Measurements from ENCODE around the gene SGPL1. TPM values are rescaled to one million over a fixed set of nuclear protein-coding genes. Genes with fewer than 3 reads are reported as not detected.
"Not testable (repeated sequence)": the region's sequence is repeated elsewhere in the genome, so short reads cannot be mapped to it uniquely, and the experiment has no call there.

SGPL1 gene, protein sequence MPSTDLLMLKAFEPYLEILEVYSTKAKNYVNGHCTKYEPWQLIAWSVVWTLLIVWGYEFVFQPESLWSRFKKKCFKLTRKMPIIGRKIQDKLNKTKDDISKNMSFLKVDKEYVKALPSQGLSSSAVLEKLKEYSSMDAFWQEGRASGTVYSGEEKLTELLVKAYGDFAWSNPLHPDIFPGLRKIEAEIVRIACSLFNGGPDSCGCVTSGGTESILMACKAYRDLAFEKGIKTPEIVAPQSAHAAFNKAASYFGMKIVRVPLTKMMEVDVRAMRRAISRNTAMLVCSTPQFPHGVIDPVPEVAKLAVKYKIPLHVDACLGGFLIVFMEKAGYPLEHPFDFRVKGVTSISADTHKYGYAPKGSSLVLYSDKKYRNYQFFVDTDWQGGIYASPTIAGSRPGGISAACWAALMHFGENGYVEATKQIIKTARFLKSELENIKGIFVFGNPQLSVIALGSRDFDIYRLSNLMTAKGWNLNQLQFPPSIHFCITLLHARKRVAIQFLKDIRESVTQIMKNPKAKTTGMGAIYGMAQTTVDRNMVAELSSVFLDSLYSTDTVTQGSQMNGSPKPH
- total RNA-seq = 94.0 and 98.9 TPM in 2 replicates

DNA sequence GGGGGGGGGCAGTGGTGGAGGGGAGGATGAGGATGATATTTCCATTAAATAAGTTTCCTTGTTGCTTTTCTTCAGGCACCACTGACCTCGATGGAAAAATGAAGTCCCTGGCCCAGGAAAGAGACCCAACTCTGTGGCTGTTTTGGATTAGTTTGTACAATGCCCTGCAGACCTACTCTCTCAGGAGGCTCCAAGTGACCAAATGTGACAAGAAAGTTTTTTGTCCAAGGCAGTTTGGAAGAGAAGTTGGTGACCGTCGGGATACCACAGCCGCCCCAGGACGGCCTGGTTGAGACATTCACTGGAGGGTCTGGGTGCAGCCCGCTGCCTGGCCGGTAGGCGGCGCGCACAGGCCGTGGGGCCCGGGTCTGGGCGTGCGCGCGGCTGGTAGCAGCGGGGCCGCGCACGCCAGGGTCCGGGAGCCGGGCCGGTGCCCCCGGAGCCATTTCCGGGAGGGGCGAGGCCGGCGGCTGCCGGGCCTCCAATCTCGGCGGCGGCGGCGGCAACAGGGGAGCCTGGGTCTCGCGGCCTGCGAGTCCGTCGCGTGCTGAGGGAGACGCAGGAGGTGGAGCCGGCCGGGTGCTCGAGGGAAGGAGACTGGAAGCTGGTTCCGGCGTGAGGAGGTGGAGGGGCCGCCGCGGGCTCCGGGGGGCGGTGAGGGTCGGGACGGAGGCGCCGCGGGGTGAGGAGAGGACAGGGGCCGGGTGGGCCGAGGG is at the start of gene SGPL1:
Gene SGPL1, plus strand, starts transcription at position 445 of the 716 bp plus-strand sequence. CDS start 906 bp downstream, outside the sequence.
- Mint-ChIP-seq H3K4me1 (peaks cover 26% of the 10 kb centered on the region), H3K36me3 (ENCODE audit: low read depth) (peaks cover 30% of the 10 kb centered on the region), H3K9me3 (no peaks in the 10 kb centered on the region), H3K27ac (peak within 1 kb of the TSS; percentile 90), H3K4me3 (peak within 1 kb of the TSS; percentile 97), H3K27me3 (no peaks in the 10 kb centered on the region)
- peak; percentile 96 for DNase-seq
- intact Hi-C loops (cut with micrococcal nuclease) = loop anchor here (1.0 to 5.0 kb wide), 4 partner anchors 18 to 265 kb away; no protein-coding TSS in a partner anchor

DNA sequence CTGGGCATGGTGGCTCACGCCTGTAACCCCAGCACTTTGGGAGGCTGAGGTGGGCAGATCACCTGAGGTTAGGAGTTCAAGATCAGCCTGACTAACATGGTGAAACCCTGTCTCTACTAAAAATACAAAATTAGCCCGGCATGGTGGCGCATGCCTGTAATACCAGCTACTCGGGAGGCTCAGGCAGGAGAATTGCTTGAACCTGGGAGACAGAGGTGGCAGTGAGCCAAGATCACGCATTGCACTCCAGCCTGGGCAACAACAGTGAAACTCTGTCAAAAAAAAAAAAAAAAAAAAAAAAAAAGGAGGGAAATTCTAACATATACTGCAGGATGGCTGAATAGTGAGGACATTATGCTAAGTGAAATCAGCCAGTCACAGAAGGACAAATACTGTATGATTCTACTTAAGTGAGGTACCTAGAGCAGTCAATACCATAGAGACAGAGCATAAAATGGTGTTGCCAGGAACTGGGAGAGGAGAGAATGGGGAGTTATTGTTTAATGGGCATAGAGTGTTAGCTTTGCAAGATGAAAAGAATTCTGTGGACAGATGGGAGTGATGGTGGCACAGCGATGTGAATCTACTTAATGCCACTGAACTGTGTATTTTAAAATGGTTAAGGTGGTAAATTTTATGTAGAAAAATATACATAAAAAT is 47.6 kb upstream of the SGPL1 start:
- H3K36me3 Mint-ChIP-seq (ENCODE audit: low read depth); H3K4me3 Mint-ChIP-seq; DNase-seq; H3K27me3 Mint-ChIP-seq; H3K9me3 Mint-ChIP-seq; intact Hi-C loops (cut with micrococcal nuclease); H3K27ac Mint-ChIP-seq; H3K4me1 Mint-ChIP-seq: not testable (repeated sequence)

DNA sequence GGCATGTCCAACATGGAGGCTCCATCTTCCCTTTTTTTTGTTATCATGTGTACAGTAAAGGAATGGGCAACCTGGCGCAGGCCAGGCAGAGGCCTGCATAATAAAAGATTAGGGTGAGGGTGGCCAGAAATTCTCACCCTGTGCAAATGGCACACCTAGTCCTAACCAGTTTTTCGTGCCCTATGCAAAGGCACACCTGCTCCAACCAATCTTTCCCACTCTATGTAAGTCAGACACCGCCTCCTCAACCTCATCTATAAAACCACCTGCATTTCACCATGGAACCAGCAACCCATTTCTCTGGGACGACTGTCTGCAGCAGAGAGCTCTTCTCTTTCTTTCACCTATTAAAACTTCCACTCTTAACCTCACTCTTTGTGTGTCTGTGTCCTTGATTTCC is 46.6 kb upstream of the SGPL1 start:
- peaks cover 6% of the 10 kb centered on the region for H3K9me3 Mint-ChIP-seq
- no peak overlapping the region for H3K27ac Mint-ChIP-seq
- intact Hi-C loops (cut with micrococcal nuclease) = no loop called here
- H3K4me1 Mint-ChIP-seq = no peaks in the 10 kb centered on the region
- no peak overlapping the region for H3K4me3 Mint-ChIP-seq
- no peak for DNase-seq
- peaks cover 7% of the 10 kb centered on the region for H3K27me3 Mint-ChIP-seq
- H3K36me3 Mint-ChIP-seq (ENCODE audit: low read depth) = no peaks in the 10 kb centered on the region

DNA sequence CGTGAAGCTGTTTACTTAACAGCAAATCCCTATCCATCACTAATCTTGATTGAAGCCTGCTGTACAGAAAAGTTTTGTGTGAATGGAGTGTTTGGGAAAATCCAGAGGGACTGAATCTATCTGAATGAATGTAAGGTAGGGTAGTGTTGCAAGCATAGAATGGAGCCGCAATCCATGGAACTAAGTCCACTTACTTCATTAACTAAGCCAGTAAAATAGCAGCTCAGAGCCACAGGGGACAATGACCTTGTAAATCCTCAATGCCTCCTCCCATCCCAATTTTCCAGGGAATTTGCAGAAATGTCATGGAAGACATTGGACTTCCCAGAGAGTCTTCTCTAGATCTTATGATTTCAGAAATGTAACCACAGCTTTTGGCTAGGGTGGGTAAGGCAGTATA is 45.7 kb upstream of the SGPL1 start:
- H3K27ac Mint-ChIP-seq = no peak overlapping the region
- H3K36me3 Mint-ChIP-seq (ENCODE audit: low read depth) = no peaks in the 10 kb centered on the region
- H3K9me3 Mint-ChIP-seq = peaks cover 6% of the 10 kb centered on the region
- no peak overlapping the region for H3K4me3 Mint-ChIP-seq
- H3K4me1 Mint-ChIP-seq = no peaks in the 10 kb centered on the region
- peaks cover 7% of the 10 kb centered on the region for H3K27me3 Mint-ChIP-seq
- intact Hi-C loops (cut with micrococcal nuclease) = no loop called here
- no peak for DNase-seq

DNA sequence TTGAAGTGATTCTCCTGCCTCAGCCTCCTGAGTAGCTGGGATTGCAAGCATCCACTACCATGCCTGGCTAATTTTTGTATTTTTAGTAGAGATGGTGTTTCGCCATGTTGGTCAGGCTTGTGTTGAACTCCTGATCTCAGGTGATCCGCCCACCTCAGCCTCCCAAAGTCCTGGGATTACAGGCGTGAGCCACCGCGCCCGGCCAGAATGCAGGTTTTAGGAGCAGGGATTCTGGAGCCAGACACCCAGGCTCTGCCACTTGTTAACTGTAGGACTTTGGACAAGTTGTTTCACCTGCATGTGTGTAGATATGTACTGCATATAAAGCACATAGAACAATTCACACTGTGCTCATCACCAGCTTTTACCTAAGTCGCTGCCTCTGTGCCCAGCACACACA is 45.2 kb upstream of the SGPL1 start:
- H3K27ac Mint-ChIP-seq; DNase-seq; H3K27me3 Mint-ChIP-seq; H3K36me3 Mint-ChIP-seq (ENCODE audit: low read depth); H3K4me1 Mint-ChIP-seq; H3K9me3 Mint-ChIP-seq; intact Hi-C loops (cut with micrococcal nuclease); H3K4me3 Mint-ChIP-seq: not testable (repeated sequence)

DNA sequence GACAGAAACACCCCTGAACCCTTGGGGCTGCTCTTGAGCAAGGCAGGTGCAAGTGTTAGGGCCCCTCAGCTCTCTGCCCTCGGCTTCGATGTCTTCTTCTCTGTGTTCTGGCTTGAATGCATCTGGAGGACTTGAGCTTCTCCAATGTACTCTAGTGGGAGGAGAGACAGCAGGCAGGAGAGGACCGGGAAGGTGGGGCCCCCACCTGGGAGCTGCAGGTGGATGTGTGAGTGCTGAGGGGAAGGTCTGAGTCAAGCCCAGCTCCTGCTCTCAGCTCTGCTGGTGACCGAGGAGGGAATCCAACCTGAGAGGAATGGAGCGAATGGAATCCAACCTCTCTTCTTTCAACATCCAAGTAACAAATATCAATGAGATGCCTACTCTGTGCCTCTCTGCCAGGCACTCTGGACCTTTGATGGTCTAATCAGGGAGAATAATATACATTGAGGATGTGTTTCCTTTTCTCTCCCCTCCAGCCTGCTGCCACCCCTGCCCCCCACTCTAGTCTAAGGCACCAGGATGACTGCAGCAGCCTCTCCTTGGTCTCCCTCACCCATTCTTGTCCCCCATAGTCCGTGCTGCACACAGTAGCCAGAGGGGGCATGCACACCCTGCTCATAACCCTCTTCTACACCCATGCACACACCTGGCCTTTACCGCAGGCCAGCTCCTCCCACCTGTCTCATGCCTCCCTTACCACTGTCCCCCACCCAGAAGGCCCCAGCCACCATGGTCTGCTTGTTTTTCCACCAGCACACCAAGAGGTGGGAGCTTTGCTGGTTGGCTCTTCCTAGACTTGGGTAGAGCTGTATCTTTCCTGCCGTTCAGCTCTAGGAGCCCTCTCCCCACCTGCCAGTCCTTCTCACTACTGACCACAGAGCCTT is 44.2 kb upstream of the SGPL1 start:
- no peak overlapping the region for H3K27ac Mint-ChIP-seq
- DNase-seq = no peak
- peaks cover 4% of the 10 kb centered on the region for H3K9me3 Mint-ChIP-seq
- intact Hi-C loops (cut with micrococcal nuclease) = no loop called here
- no peaks in the 10 kb centered on the region for H3K4me1 Mint-ChIP-seq
- no peaks in the 10 kb centered on the region for H3K36me3 Mint-ChIP-seq (ENCODE audit: low read depth)
- H3K27me3 Mint-ChIP-seq = peaks cover 6% of the 10 kb centered on the region
- H3K4me3 Mint-ChIP-seq = no peak overlapping the region

DNA sequence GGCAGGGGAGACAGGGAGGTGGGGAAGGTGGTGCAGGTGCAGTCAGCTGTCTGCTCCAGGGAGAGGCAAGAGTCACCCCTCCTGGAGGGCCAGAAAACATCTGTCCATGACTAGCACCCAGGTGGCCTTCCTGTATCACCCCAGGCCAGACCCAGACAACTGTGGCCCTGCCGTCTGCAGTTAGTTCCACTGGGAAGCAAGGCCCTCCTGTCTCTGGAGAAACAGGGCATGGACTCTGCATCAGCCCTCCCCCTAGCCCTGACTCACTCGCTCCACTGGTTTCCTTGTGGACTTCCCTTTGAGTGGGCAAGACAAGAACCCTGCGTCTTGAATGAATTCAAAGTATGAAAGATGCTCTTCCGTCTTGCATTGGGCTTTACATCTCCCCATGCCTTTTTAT is 43.1 kb upstream of the SGPL1 start:
- no peak overlapping the region for H3K4me3 Mint-ChIP-seq
- intact Hi-C loops (cut with micrococcal nuclease) = no loop called here
- DNase-seq = no peak
- H3K27me3 Mint-ChIP-seq = peaks cover 2% of the 10 kb centered on the region
- no peaks in the 10 kb centered on the region for H3K9me3 Mint-ChIP-seq
- H3K36me3 Mint-ChIP-seq (ENCODE audit: low read depth) = no peaks in the 10 kb centered on the region
- no peak overlapping the region for H3K27ac Mint-ChIP-seq
- no peaks in the 10 kb centered on the region for H3K4me1 Mint-ChIP-seq

DNA sequence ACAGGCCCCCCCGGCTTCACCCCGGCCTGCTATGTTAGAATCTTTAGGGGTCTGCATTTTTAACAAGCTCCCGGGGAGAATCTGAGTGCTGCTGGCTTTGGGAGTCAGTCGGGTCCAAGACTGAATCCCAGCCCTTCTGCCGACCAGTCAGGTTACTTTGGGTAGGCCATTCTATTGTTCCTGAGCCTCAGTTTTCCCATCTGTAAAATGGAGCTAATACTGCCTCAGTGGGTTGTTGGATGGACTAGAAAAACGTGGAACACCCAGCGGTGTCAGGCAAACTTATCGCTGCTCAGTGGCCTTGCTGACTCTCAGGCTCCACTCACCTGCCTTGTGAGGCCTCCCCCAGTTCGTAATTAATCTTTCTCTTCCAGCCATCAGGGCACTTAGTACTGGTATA is 42.3 kb upstream of the SGPL1 start:
- DNase-seq = no peak
- no peak overlapping the region for H3K4me3 Mint-ChIP-seq
- H3K4me1 Mint-ChIP-seq = no peaks in the 10 kb centered on the region
- H3K27me3 Mint-ChIP-seq = peaks cover 2% of the 10 kb centered on the region
- H3K9me3 Mint-ChIP-seq = no peaks in the 10 kb centered on the region
- H3K36me3 Mint-ChIP-seq (ENCODE audit: low read depth) = no peaks in the 10 kb centered on the region
- intact Hi-C loops (cut with micrococcal nuclease) = no loop called here
- H3K27ac Mint-ChIP-seq = no peak overlapping the region

DNA sequence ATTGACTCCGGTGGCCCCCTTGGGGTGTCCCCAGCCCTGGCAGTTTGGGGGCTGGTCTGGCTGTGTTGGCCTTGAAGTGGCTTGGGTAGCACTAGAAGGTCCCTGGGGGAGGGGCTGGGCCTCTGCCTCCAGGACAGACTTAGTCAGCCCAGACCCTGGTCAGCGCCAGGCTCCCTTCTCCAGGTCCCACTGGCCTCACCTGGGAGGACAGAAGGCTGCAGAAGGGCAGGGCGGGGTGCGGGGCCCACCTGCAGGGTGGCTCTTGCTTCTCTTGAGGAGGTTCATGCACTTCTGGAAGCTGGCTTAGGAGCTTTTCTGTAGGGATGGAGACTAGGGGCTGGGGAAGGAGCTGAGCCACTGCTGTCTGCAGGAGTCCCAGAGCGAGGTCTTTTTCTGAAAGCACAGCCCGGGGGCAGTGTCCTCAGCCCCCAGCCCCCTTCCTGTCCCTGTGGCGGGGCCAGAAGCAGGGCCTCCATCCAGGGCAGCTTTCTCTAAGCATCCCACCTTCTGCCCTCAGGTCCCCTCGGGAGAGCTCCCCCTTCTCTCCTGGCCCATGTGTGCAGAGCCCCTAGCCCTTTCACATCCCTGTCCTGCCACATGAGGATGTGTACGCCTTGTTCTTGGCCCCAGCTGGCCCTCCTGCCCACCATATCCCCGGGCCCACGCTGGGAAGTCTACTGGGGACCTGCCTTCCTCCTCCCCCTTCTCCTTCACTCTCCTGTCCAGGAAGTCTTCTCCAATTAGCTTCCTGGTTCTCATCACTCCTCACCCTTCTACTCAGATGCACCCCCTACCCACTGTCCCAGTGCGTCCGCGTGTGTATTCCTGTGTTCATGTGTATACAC is 41.6 kb upstream of the SGPL1 start:
- Mint-ChIP-seq H3K27me3 (peaks cover 2% of the 10 kb centered on the region), H3K4me1 (no peaks in the 10 kb centered on the region), H3K36me3 (ENCODE audit: low read depth) (no peaks in the 10 kb centered on the region), H3K4me3 (no peak overlapping the region), H3K27ac (no peak overlapping the region), H3K9me3 (no peaks in the 10 kb centered on the region)
- intact Hi-C loops (cut with micrococcal nuclease) = no loop called here
- DNase-seq = no peak

DNA sequence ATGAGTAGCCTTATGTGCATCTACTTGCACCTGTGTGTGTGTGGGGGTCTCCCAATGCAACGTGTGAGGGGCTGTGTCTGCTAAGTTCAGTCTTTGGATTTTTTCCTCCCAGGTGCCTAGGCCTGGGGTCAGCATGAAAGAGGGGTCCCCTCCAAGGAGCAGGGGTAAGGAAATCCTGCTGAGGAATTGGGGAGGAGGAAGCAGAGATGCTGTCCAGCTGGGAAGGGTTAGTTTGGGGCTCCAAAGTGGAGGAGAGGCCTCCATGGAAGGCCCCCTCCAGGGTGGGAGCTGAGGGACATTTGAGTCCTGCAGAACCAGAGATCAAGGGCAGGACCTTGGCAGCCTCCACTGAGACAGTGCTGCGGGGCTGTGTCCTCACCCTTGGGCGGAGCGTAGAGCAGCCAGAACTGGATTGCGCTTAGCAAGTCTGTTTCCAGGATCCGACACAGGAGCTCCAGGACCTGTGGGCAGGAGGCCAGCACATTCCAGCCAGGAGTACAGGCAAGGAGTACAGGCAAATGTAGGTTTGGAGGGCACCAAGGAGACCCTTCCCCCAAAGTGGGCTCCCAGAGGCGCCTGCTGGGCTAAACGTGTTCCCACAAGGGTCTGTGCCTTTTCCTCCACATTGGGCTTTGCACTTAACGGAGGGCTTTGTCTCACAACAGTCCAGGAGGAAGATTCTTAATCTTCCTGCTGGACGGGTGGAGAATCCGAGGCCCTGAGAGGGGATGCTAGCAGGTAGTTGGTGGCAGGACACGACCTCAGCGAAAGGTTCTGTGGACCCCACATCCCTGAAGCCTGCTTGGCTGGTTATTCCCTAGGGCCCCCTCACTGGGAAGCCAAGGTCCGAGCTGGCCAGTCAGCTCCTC is 40.7 kb upstream of the SGPL1 start:
- Mint-ChIP-seq H3K27ac (no peak overlapping the region), H3K27me3 (no peaks in the 10 kb centered on the region), H3K36me3 (ENCODE audit: low read depth) (no peaks in the 10 kb centered on the region), H3K9me3 (no peaks in the 10 kb centered on the region), H3K4me1 (no peaks in the 10 kb centered on the region), H3K4me3 (no peak overlapping the region)
- intact Hi-C loops (cut with micrococcal nuclease) = no loop called here
- DNase-seq = no peak

DNA sequence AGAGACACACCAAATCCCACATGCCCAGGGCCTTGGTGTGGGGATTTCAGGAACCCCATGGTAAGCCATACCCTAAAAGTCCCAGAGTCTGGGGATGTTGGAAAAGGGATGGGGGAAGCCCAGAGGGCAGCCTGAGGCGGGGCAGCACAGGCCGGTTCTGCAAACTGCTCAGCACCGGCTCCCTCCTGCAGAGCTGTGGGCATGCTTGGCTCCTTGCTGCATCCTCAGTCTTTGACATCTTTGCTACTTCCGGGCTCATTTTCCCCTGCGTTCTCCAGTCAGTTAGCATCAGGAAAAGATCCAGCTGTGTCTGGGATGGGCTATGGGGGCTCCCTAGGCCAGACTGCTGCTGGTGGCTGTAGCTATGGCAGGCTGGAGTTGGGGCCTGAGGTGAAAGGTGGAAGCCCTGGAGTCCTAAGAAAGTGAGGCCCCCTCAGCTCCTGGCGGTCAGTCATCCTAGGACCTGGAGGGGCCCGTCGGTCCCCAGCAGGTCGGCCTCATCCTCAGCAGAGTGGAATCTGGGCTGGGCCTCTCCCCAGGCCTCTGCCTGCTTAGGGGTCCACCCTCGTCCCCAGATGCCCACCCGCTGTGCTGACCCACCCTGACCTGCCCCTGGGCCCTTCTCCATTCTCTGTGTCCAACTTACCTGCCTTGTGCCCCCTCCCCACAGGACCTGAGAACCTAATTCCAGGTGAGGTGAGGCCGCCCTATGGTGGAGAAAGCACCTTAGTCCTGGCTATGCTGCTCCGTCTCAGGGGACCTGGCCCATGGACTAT is 39.9 kb upstream of the SGPL1 start:
- Mint-ChIP-seq H3K4me1 (no peaks in the 10 kb centered on the region), H3K4me3 (no peak overlapping the region), H3K27me3 (no peaks in the 10 kb centered on the region), H3K27ac (no peak overlapping the region), H3K36me3 (ENCODE audit: low read depth) (no peaks in the 10 kb centered on the region), H3K9me3 (no peaks in the 10 kb centered on the region)
- intact Hi-C loops (cut with micrococcal nuclease) = no loop called here
- no peak for DNase-seq
